ENCODE results near the gene CNTN1.

GRCh38 chr12:41074473-41074769 is 382.2 kb downstream of the CNTN1 start:
- TF ChIP-seq KAT7 (CRISPR knock-in tag; IDR thresholded peaks at IDR 0.05; ENCODE audit: borderline replicate concordance), result no peak
- no peak for TF ChIP-seq CTCF (CRISPR knock-in tag; IDR thresholded peaks at IDR 0.05)
- no peak for TF ChIP-seq ATF7-NPFF (CRISPR knock-in tag; IDR thresholded peaks at IDR 0.05; ENCODE audit: low read depth)
- no peak for TF ChIP-seq ZFP91 (CRISPR knock-in tag; IDR thresholded peaks at IDR 0.05; ENCODE audit: borderline replicate concordance)
- no peak for TF ChIP-seq EZH2 (conservative IDR thresholded peaks at IDR 0.05; ENCODE audit: low read depth, low read length)
- no peak for TF ChIP-seq ELF4 (CRISPR knock-in tag; IDR thresholded peaks at IDR 0.05; ENCODE audit: borderline replicate concordance)

All from HepG2 (cell line).